Right atrium auricular region (tissue), 2 donors: Measurements from ENCODE around the gene ARL8A. TPM values are rescaled to one million over a fixed set of nuclear protein-coding genes. Genes with fewer than 3 reads are reported as not detected.
"Not testable (repeated sequence)": the region's sequence is repeated elsewhere in the genome, so short reads cannot be mapped to it uniquely, and the experiment has no call there.

Experiments used
- DNase-seq: peaks from one replicate; pipeline ENCODE4 v3.0.0-alpha.2; 2019; ENCODE audit warnings: low spot score
- H3K27ac ChIP-seq, 2 donors: fragments of 200-600 bp; sonication (generic); 1 replicate in 1 of 2; 2 replicates in 1 of 2; pipeline ENCODE4 v1.5.1; 2016 to 2019
- H3K27me3 ChIP-seq, 2 donors: fragments of 200-600 bp; sonication (generic); one replicate each; pipeline versions ENCODE4 v1.5.1 to v1.6.0; 2017 to 2019
- H3K36me3 ChIP-seq: fragments of 200-600 bp; sonication (generic); one replicate; pipeline ENCODE4 v1.5.1; 2016
- H3K4me1 ChIP-seq, 2 donors: fragments of 200-600 bp; sonication (generic); one replicate each; pipeline versions ENCODE4 v1.5.1 to v1.6.0; 2017 to 2019
- H3K4me3 ChIP-seq, 2 donors: fragments of 200-600 bp; sonication (generic); 1 replicate in 1 of 2; 2 replicates in 1 of 2; pipeline ENCODE4 v1.5.1; 2017 to 2019; ENCODE audit warnings: mild to moderate bottlenecking in 1 of 2, moderate library complexity in 1 of 2
- H3K9me3 ChIP-seq, 2 donors: fragments of 200-600 bp; sonication (generic); one replicate each; pipeline ENCODE4 v1.5.1; 2019
- CTCF ChIP-seq, 2 donors: fragments of 200-600 bp; sonication (generic); IDR thresholded peaks; one replicate each; pipeline ENCODE4 v1.5.1; 2019; ENCODE audit warnings: antibody characterized with exemption in 2 of 2
- total RNA-seq, 2 donors: library from RNA; depleted of rRNA; stranded (reverse); fragments of >200 nt; gene quantifications; one replicate each; pipeline ENCODE4 v1.1.0, GENCODE V29; 2016

Gene ARL8A
- total RNA-seq, 2 donors from 2014 or later = 30.8 to 41.6 TPM

- Histone ChIP-seq H3K36me3 (no peaks in the 10 kb centered on the region), H3K27ac (no peak overlapping the region), H3K4me3 (no peak overlapping the region), H3K9me3 (no peaks in the 10 kb centered on the region), H3K27me3 (no peaks in the 10 kb centered on the region), H3K4me1 (peaks cover 0 to 22% of the 10 kb centered on the region in 2 donors)
- no peak for TF ChIP-seq CTCF (IDR thresholded peaks at IDR 0.05)
- DNase-seq = no peak
Measured at GRCh38 chr1:202146993-202147392, 2.5 kb upstream of the ARL8A start.

- Histone ChIP-seq H3K27ac (no peak overlapping the region), H3K9me3 (no peaks in the 10 kb centered on the region), H3K27me3 (no peaks in the 10 kb centered on the region), H3K36me3 (no peaks in the 10 kb centered on the region), H3K4me1 (peaks cover 0 to 28% of the 10 kb centered on the region in 2 donors), H3K4me3 (no peak overlapping the region)
- TF ChIP-seq CTCF (IDR thresholded peaks at IDR 0.05) = no peak
- DNase-seq = no peak
Measured at GRCh38 chr1:202146279-202146678, 1.7 kb upstream of the ARL8A start.

- not testable (repeated sequence) for H3K36me3 ChIP-seq, H3K9me3 ChIP-seq, H3K4me3 ChIP-seq, DNase-seq, H3K27me3 ChIP-seq
- peak overlapping the region in 1 of 2 donors; percentile 94 for H3K27ac ChIP-seq
- H3K4me1 ChIP-seq = peaks cover 0 to 28% of the 10 kb centered on the region in 2 donors
Measured at GRCh38 chr1:202145744-202146140, 1.2 kb upstream of the ARL8A start.

GRCh38 chr1:202145068-202145743, 669 bp upstream of the ARL8A start:
- H3K4me1 ChIP-seq = peaks cover 0 to 28% of the 10 kb centered on the region in 2 donors
- peak overlapping the region; percentile 90 to 98 for H3K4me3 ChIP-seq
- H3K9me3 ChIP-seq = no peaks in the 10 kb centered on the region
- no peaks in the 10 kb centered on the region for H3K36me3 ChIP-seq
- TF ChIP-seq CTCF (IDR thresholded peaks at IDR 0.05) = peak in 1 of 2 donors; percentile 10
- H3K27ac ChIP-seq = peak overlapping the region; percentile 89 to 94
- H3K27me3 ChIP-seq = no peaks in the 10 kb centered on the region
- no peak for DNase-seq

- no peak for TF ChIP-seq CTCF (IDR thresholded peaks at IDR 0.05)
Measured at GRCh38 chr1:202143768-202144401, 652 bp downstream of the ARL8A start.

GRCh38 chr1:202143011-202143767, 1.3 kb downstream of the ARL8A start:
- H3K4me1 ChIP-seq = peaks cover 0 to 28% of the 10 kb centered on the region in 2 donors
- DNase-seq = peak; percentile 77
- no peak for TF ChIP-seq CTCF (IDR thresholded peaks at IDR 0.05)
- no peaks in the 10 kb centered on the region for H3K9me3 ChIP-seq
- H3K4me3 ChIP-seq = peak overlapping the region; percentile 90 to 98
- H3K27ac ChIP-seq = peak overlapping the region; percentile 89 to 94
- H3K36me3 ChIP-seq = no peaks in the 10 kb centered on the region
- H3K27me3 ChIP-seq = no peaks in the 10 kb centered on the region

More at GRCh38 chr1:202143768-202144401, 652 bp downstream of the ARL8A start:
- peaks cover 0 to 28% of the 10 kb centered on the region in 2 donors for H3K4me1 ChIP-seq
- DNase-seq = no peak
- peak overlapping the region; percentile 89 to 94 for H3K27ac ChIP-seq
- no peaks in the 10 kb centered on the region for H3K36me3 ChIP-seq
- H3K27me3 ChIP-seq = no peaks in the 10 kb centered on the region
- no peaks in the 10 kb centered on the region for H3K9me3 ChIP-seq
- H3K4me3 ChIP-seq = peak overlapping the region; percentile 90 to 98

- H3K36me3 ChIP-seq = peaks cover 12% of the 10 kb centered on the region
- not testable (repeated sequence) for H3K9me3 ChIP-seq, H3K4me3 ChIP-seq, H3K27ac ChIP-seq, DNase-seq, H3K27me3 ChIP-seq
- peaks cover 0 to 28% of the 10 kb centered on the region in 2 donors for H3K4me1 ChIP-seq
Measured at GRCh38 chr1:202141468-202141867, 3.1 kb downstream of the ARL8A start.
